NT2/D1 (cell line): Measurements from ENCODE around the gene TMEM91.

Experiments used
- SUZ12 ChIP-seq: IDR thresholded peaks from 2 replicates; pipeline ENCODE4 v1.6.1; 2011; ENCODE audit not compliant: insufficient read length, insufficient read depth; ENCODE audit errors: extremely low read depth
- YY1 ChIP-seq: IDR thresholded peaks from 2 replicates; pipeline ENCODE4 v1.6.1; 2011; ENCODE audit not compliant: insufficient read length, insufficient read depth
- ZNF274 ChIP-seq: IDR thresholded peaks from 2 replicates; pipeline ENCODE4 v1.6.1; 2011; ENCODE audit warnings: mild to moderate bottlenecking, low read depth, low read length

GRCh38 chr19:41353466-41354342 is 22.6 kb upstream of the TMEM91 start, which contains the start of gene TGFB1:
- no peak for TF ChIP-seq YY1
- TF ChIP-seq ZNF274: no peak
- TF ChIP-seq SUZ12: no peak
